ENCODE data around the gene RNF126. TPM values are rescaled to one million over a fixed set of nuclear protein-coding genes. Genes with fewer than 3 reads are reported as not detected.
"Not testable (repeated sequence)": the region's sequence is repeated elsewhere in the genome, so short reads cannot be mapped to it uniquely, and the experiment has no call there.

The RNF126 gene
- total RNA-seq, 8 experiments from 2014 or later, result 9.3 to 54.5 (median 22.7) TPM

- H3K4me1 ChIP-seq (replicated peaks in 1 of 2); in situ Hi-C loops (cut with MboI; ENCODE audit: low pct_unique_long_range_greater_than_20kb in 2 of 9, low sequenced_read_pairs in 9 of 9, unreplicated experiment in 9 of 9); ATAC-seq (replicated peaks in 6 of 8); H3K27ac ChIP-seq; H3K4me3 ChIP-seq: not testable (repeated sequence)
- WGBS, 10 experiments, result 87% methylated on average over 4 of the region's 20 CpGs; no CpG with 5 or more reads in 9 of the 10 experiments
Measured at GRCh38 chr19:603779-604178, 59.2 kb downstream of the RNF126 start.

- H3K4me3 ChIP-seq, result not testable (repeated sequence)
Measured at GRCh38 chr19:603302-603639, 59.7 kb downstream of the RNF126 start.

GRCh38 chr19:602391-603301 is 60.4 kb downstream of the RNF126 start:
- 60 to 100% (median 82%) methylated on average over 1 to 7 of the region's 35 CpGs; no CpG with 5 or more reads in 4 of the 10 experiments for WGBS, 10 experiments
- ATAC-seq (replicated peaks in 6 of 8), result peak in 3 of 8 experiments; percentile 16 to 29 (median 19)
- Histone ChIP-seq H3K4me1 (replicated peaks in 1 of 2) (no peaks in the 10 kb centered on the region), H3K27ac (no peak overlapping the region), H3K4me3 (no peak overlapping the region)
- in situ Hi-C loops (cut with MboI; ENCODE audit: low pct_unique_long_range_greater_than_20kb in 2 of 9, low sequenced_read_pairs in 9 of 9, unreplicated experiment in 9 of 9), result no loop called here

More at GRCh38 chr19:603302-603639, 59.7 kb downstream of the RNF126 start:
- H3K27ac ChIP-seq; H3K4me1 ChIP-seq (replicated peaks in 1 of 2); in situ Hi-C loops (cut with MboI; ENCODE audit: low pct_unique_long_range_greater_than_20kb in 2 of 9, low sequenced_read_pairs in 9 of 9, unreplicated experiment in 9 of 9): not testable (repeated sequence)
- peak in 3 of 8 experiments; percentile 3 to 21 (median 13) for ATAC-seq (replicated peaks in 6 of 8)
- WGBS, 10 experiments, result 80 to 100% methylated on average over 1 of the region's 13 CpGs; no CpG with 5 or more reads in 8 of the 10 experiments

- WGBS, 10 experiments, result 80 to 90% (median 80%) methylated on average over 2 to 3 of the region's 25 CpGs; no CpG with 5 or more reads in 7 of the 10 experiments
- Histone ChIP-seq H3K4me3 (no peak overlapping the region), H3K27ac (no peak overlapping the region), H3K4me1 (replicated peaks in 1 of 2) (no peaks in the 10 kb centered on the region)
- in situ Hi-C loops (cut with MboI; ENCODE audit: low pct_unique_long_range_greater_than_20kb in 2 of 9, low sequenced_read_pairs in 9 of 9, unreplicated experiment in 9 of 9), result no loop called here
- no peak for ATAC-seq (replicated peaks in 6 of 8)
Measured at GRCh38 chr19:601790-602189, 61.2 kb downstream of the RNF126 start.

- 60 to 92% (median 82%) methylated on average over 1 to 14 of the region's 28 CpGs; no CpG with 5 or more reads in 3 of the 10 experiments for WGBS, 10 experiments
- in situ Hi-C loops (cut with MboI; ENCODE audit: low pct_unique_long_range_greater_than_20kb in 2 of 9, low sequenced_read_pairs in 9 of 9, unreplicated experiment in 9 of 9), result no loop called here
- no peak overlapping the region for H3K4me3 ChIP-seq
- no peaks in the 10 kb centered on the region for H3K4me1 ChIP-seq (replicated peaks in 1 of 2)
- no peak for ATAC-seq (replicated peaks in 6 of 8)
- no peak overlapping the region for H3K27ac ChIP-seq
Measured at GRCh38 chr19:601310-601709, 61.7 kb downstream of the RNF126 start.

Other genes starting within 250 kb of the RNF126 start
- 10 to 100 TPM in 7 of 8 experiments, 1 to 10 TPM in 1; 4.6 to 57.6 (median 33.0) TPM for gene SHC2, start 202.2 kb downstream of the RNF126 start, total RNA-seq
- 1 to 10 TPM in 1 of 8 experiments, under 1 TPM in 7; 0.27 to 1.3 (median 0.57) TPM for gene MADCAM1, start 166.7 kb downstream of the RNF126 start, total RNA-seq
- gene TPGS1, start 155.7 kb downstream of the RNF126 start, total RNA-seq, result 10 to 100 TPM in 2 of 8 experiments, 1 to 10 TPM in 6; 5.2 to 15.1 (median 8.2) TPM
- 100 to 1,000 TPM in 1 of 8 experiments, 10 to 100 TPM in 7; 40.0 to 116 (median 71.6) TPM for gene CDC34, start 131.5 kb downstream of the RNF126 start, total RNA-seq
- gene GZMM, start 119.2 kb downstream of the RNF126 start, total RNA-seq, result under 1 TPM in 5 of 8 experiments, not detected in 3; 0.29 to 0.50 (median 0.33) TPM
- 1,000 to 10,000 TPM in 1 of 8 experiments, 100 to 1,000 TPM in 7; 219 to 1,638 (median 407) TPM for gene BSG, start 90.6 kb downstream of the RNF126 start, total RNA-seq
- 1 to 10 TPM in 5 of 8 experiments, under 1 TPM in 3; 0.31 to 8.1 (median 1.9) TPM for gene HCN2, start 73.3 kb downstream of the RNF126 start, total RNA-seq
- 10 to 100 TPM; 18.3 to 56.9 (median 33.5) TPM for gene POLRMT, start 29.7 kb downstream of the RNF126 start, total RNA-seq
- gene FGF22, start 23.3 kb downstream of the RNF126 start, total RNA-seq, result 1 to 10 TPM in 2 of 8 experiments, under 1 TPM in 6; 0.11 to 2.3 (median 0.51) TPM
- gene FSTL3, start 13.2 kb upstream of the RNF126 start, total RNA-seq, result 10 to 100 TPM in 3 of 8 experiments, 1 to 10 TPM in 5; 5.6 to 36.8 (median 8.6) TPM
- under 1 TPM in 4 of 8 experiments, not detected in 4; 0.11 to 0.90 (median 0.47) TPM for gene PRSS57, start 32.2 kb upstream of the RNF126 start, total RNA-seq
- gene PALM, start 45.7 kb upstream of the RNF126 start, total RNA-seq, result 100 to 1,000 TPM in 2 of 8 experiments, 10 to 100 TPM in 5, 1 to 10 TPM in 1; 6.0 to 116 (median 70.4) TPM
- under 1 TPM; 0.13 to 0.61 (median 0.28) TPM for gene MISP, start 87.9 kb upstream of the RNF126 start, total RNA-seq
- 100 to 1,000 TPM in 4 of 8 experiments, 10 to 100 TPM in 4; 39.0 to 258 (median 109) TPM for gene PTBP1, start 134.2 kb upstream of the RNF126 start, total RNA-seq
- 10 to 100 TPM in 5 of 8 experiments, under 1 TPM in 3; 0.22 to 68.1 (median 43.3) TPM for gene PLPPR3, start 158.7 kb upstream of the RNF126 start, total RNA-seq
- gene AZU1, start 164.6 kb upstream of the RNF126 start, total RNA-seq, result 1 to 10 TPM in 1 of 8 experiments, under 1 TPM in 5, not detected in 2; 0.24 to 1.4 (median 0.71) TPM
- 1 to 10 TPM in 1 of 8 experiments, under 1 TPM in 2, not detected in 5; 0.37 to 1.2 (median 0.54) TPM for gene PRTN3, start 177.8 kb upstream of the RNF126 start, total RNA-seq
- under 1 TPM in 1 of 8 experiments, not detected in 7; 0.32 TPM for gene ELANE, start 189.1 kb upstream of the RNF126 start, total RNA-seq
- 10 to 100 TPM in 1 of 8 experiments, 1 to 10 TPM in 4, under 1 TPM in 3; 0.83 to 72.1 (median 1.6) TPM for gene CFD, start 196.4 kb upstream of the RNF126 start, total RNA-seq
- 10 to 100 TPM; 15.0 to 44.1 (median 26.1) TPM for gene MED16, start 230.0 kb upstream of the RNF126 start, total RNA-seq
- under 1 TPM in 1 of 8 experiments, not detected in 7; under 0.01 TPM for gene RNU6-9, start 230.3 kb upstream of the RNF126 start, total RNA-seq